Pancreas (tissue), 10 donors: ENCODE data around the gene TSPAN15. TPM values are rescaled to one million over a fixed set of nuclear protein-coding genes. Genes with fewer than 3 reads are reported as not detected.

Experiments used
- ATAC-seq, 4 donors: fragments of 200-7000 bp; cut with Tn5 transposase; one replicate each; pipeline versions ENCODE4 v1.8.0 to v1.9.1; 2020; ENCODE audit warnings: mild to moderate bottlenecking in 4 of 4, moderate library complexity in 4 of 4
- DNase-seq, 6 donors: peaks; one replicate each; pipeline ENCODE4 v3.0.0-alpha.2; 2020
- FAIRE-seq: peaks from 2 replicates; lab custom pipeline; 2012; peaks lifted over from hg19 to GRCh38; lab: Jason Lieb, UNC
- H3K27ac ChIP-seq, 4 donors: fragments of 200-600 bp; sonication (generic); 1 replicate in 3 of 4; 2 replicates in 1 of 4; pipeline versions ENCODE4 v1.5.0 to v1.8.0; 2020
- H3K27me3 ChIP-seq, 4 donors: fragments of 200-600 bp; one replicate each; pipeline ENCODE4 v1.8.0; 2021
- H3K36me3 ChIP-seq, 3 donors: fragments of 200-600 bp; sonication (generic) in 1 of 3; one replicate each; pipeline versions ENCODE4 v1.5.0 to v1.8.0; 2020 to 2021
- H3K4me1 ChIP-seq, 3 donors: fragments of 200-600 bp; one replicate each; pipeline ENCODE4 v1.8.0; 2021
- H3K4me3 ChIP-seq, 4 donors: fragments of 200-600 bp; sonication (generic) in 2 of 4; one replicate each; pipeline versions ENCODE4 v1.5.0 to v1.8.0; 2020 to 2021
- H3K9me3 ChIP-seq, 4 donors: fragments of 200-600 bp; one replicate each; pipeline ENCODE4 v1.8.0; 2021
- CTCF ChIP-seq, 4 donors: fragments of 200-600 bp; sonication (generic) in 3 of 4; IDR thresholded peaks; one replicate each; pipeline versions ENCODE4 v1.5.0 to v1.8.0; 2021; ENCODE audit warnings: antibody characterized with exemption in 4 of 4
- WGBS, 2 donors: extraction: QIAGEN DNeasy Blood & Tissue Kit; methylation state at CpG; one replicate each; pipeline ENCODE4 v1.1.7; 2013; 5-methylcytosine and 5-hydroxymethylcytosine counted together
- intact Hi-C, 3 donors: fragments of 100-400 bp; cut with DNase I; formaldehyde crosslinking; loops; one replicate each; pipeline versions ENCODE4 v1.11.1 to v1.14.2; 2022
- polyA plus RNA-seq, 2 donors: library from polyadenylated mRNA; stranded (reverse); fragments of 200-250 nt; gene quantifications; one replicate each; pipeline ENCODE4 v1.2.3, GENCODE V29; 2013
- total RNA-seq, 6 donors: library from RNA; stranded (reverse); fragmentation: NEBNext Ultra II Directional in 4 of 6; extraction: Animal tissue kit (Norgen Biotek cat#: 25700) in 4 of 6; gene quantifications; one replicate each; pipeline versions ENCODE4 v1.2.1 to v1.2.4, GENCODE V29; 2021 to 2023
- donor health status: healthy with polysubstance abuse.
- donor health status: DM: no; HTN: no; CAD: no; lungs with moderate emphysema.
- donor health status: DM: no; HTN: no; CAD: no.
- donor health status: control.
- donor health status: control.
- donor health status: Bipolar disorder and iron deficiency.
- donor health status: DM: yes; HTN: yes; CAD: no.
- donor health status: DM: no; HTN: no; CAD: no.
- donor health status: DM: no; HTN: no; CAD: no.
- donor health status: DM: yes; HTN: yes; CAD: no.

TSPAN15 gene
- total and polyA plus RNA-seq, 8 donors = 10.9 to 49.2 (median 17.6) TPM

- H3K4me3 ChIP-seq = no peak overlapping the region
- no peaks in the 10 kb centered on the region for H3K27me3 ChIP-seq
- H3K27ac ChIP-seq = no peak overlapping the region
- no peak for FAIRE-seq
- ATAC-seq = no peak
- DNase-seq = no peak
- H3K9me3 ChIP-seq = no peaks in the 10 kb centered on the region
- no peaks in the 10 kb centered on the region for H3K36me3 ChIP-seq
- 89 to 92% methylated on average over 4 of the region's 4 CpGs for WGBS, 2 donors
- H3K4me1 ChIP-seq = peaks cover 0 to 4% (median 4%) of the 10 kb centered on the region in 3 donors
- TF ChIP-seq CTCF (IDR thresholded peaks at IDR 0.05) = no peak
- intact Hi-C loops = no loop called here
These were observed 20.9 kb downstream of the TSPAN15 start for GRCh38 chr10:69472142-69472541.

GRCh38 chr10:69472544-69472943 is 21.3 kb downstream of the TSPAN15 start:
- no peak overlapping the region for H3K4me3 ChIP-seq

GRCh38 chr10:69473304-69473990 is 22.2 kb downstream of the TSPAN15 start:
- WGBS, 2 donors = 73 to 74% methylated on average over 10 of the region's 10 CpGs
- FAIRE-seq (no peak), ATAC-seq (peak in 1 of 4 donors; percentile 36), DNase-seq (peak in 1 of 6 donors; percentile 14)
- H3K27ac ChIP-seq = no peak overlapping the region
- no peaks in the 10 kb centered on the region for H3K27me3 ChIP-seq
- no peak overlapping the region for H3K4me3 ChIP-seq
- peaks cover 0 to 4% (median 4%) of the 10 kb centered on the region in 3 donors for H3K4me1 ChIP-seq
- no peaks in the 10 kb centered on the region for H3K9me3 ChIP-seq
- intact Hi-C loops = no loop called here
- no peak for TF ChIP-seq CTCF (IDR thresholded peaks at IDR 0.05)
- no peaks in the 10 kb centered on the region for H3K36me3 ChIP-seq

More at GRCh38 chr10:69472544-69472943, 21.3 kb downstream of the TSPAN15 start:
- FAIRE-seq = no peak
- Histone ChIP-seq H3K9me3 (no peaks in the 10 kb centered on the region), H3K36me3 (no peaks in the 10 kb centered on the region), H3K27me3 (no peaks in the 10 kb centered on the region), H3K27ac (no peak overlapping the region), H3K4me1 (peaks cover 0 to 4% (median 4%) of the 10 kb centered on the region in 3 donors)
- ATAC-seq = peak in 3 of 4 donors; percentile 7 to 36 (median 9)
- 79 to 83% methylated on average over 4 of the region's 4 CpGs for whole genome bisulfite sequencing, 2 donors
- no peak for DNase-seq
- no peak for TF ChIP-seq CTCF (IDR thresholded peaks at IDR 0.05)
- intact Hi-C loops = no loop called here

GRCh38 chr10:69474742-69475432 is 23.6 kb downstream of the TSPAN15 start:
- ATAC-seq (peak in 3 of 4 donors; percentile 37 to 56 (median 51)), FAIRE-seq (no peak), DNase-seq (peak in 1 of 6 donors; percentile 24)
- intact Hi-C loops = no loop called here
- Histone ChIP-seq H3K27me3 (no peaks in the 10 kb centered on the region), H3K27ac (no peak overlapping the region), H3K4me3 (no peak overlapping the region), H3K4me1 (peaks cover 0 to 3% (median 0%) of the 10 kb centered on the region in 3 donors), H3K36me3 (no peaks in the 10 kb centered on the region), H3K9me3 (no peaks in the 10 kb centered on the region)
- no peak for TF ChIP-seq CTCF (IDR thresholded peaks at IDR 0.05)
- WGBS, 2 donors = 81 to 82% methylated on average over 9 of the region's 9 CpGs
